HT1080 (cell line): ENCODE measurements around the gene CACNA1I. TPM values are rescaled to one million over a fixed set of nuclear protein-coding genes. Genes with fewer than 3 reads are reported as not detected.

Experiments
- DNase-seq: peaks from one replicate; pipeline ENCODE4 v3.0.0-alpha.2; 2015; ENCODE audit warnings: low read depth
- total RNA-seq: library from RNA; depleted of rRNA; stranded (reverse); fragments of >200 nt; shearing (Covaris generic); gene quantifications from 2 replicates; pipeline ENCODE4 v1.2.3, GENCODE V29; 2014

CACNA1I gene
- total RNA-seq, 1 experiment from 2014 or later: not detected

DNA sequence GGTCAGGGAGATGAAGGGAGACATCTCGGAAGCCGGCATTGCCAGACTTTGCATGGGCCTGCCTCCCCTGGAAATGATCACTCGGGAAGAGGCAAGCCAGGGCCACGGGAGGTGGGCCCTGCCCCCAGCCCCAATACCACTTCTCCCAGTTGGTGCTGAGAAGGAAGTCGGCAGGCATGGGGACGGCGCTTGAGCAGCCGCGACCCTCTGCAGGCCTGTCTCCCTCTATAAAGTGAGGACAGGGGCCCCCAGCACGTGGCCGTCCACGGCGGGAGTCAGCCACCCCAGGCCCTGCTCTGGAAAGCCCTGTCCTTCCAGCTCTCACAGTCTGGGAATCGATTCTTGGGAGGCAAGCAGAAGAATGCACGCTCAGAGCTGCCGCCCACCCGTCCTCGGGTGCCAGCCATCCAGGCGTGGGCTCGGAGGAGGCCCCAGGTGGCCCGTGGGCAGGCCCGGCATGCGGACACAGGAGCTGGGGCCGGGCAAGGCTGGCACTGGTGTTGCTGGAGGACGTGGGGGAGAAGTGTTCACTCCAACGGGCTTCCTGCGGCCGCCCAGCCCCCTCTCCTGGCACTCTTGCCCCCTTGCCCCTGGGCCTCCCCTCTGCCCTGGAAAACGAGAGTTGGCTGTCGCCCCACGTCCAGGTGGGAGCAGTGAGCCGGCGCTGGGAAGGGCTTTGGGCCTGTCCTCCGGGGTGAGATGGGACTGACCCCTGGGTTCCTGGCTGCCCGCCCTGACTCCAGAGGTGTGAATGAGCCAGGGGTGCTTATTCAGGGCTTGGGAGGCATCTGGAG, 77.5 kb downstream of the CACNA1I start:
- DNase-seq: no peak

DNA sequence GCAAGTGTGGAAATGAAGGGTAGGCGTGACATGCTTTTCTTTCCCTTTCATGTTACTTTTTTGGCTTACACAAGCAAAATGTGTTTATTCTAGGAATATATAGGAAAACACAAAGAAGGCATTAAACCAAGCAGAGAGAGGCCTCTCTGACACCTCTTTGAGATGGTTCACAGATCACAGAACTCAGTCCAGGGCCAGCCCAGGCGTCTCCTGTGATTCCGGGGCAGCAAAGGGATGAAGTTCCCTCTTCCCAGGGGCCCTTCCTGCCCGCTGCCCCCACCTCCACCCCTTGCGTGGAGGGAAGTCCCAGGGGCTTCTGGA, 78.0 kb downstream of the CACNA1I start:
- DNase-seq: no peak

DNA sequence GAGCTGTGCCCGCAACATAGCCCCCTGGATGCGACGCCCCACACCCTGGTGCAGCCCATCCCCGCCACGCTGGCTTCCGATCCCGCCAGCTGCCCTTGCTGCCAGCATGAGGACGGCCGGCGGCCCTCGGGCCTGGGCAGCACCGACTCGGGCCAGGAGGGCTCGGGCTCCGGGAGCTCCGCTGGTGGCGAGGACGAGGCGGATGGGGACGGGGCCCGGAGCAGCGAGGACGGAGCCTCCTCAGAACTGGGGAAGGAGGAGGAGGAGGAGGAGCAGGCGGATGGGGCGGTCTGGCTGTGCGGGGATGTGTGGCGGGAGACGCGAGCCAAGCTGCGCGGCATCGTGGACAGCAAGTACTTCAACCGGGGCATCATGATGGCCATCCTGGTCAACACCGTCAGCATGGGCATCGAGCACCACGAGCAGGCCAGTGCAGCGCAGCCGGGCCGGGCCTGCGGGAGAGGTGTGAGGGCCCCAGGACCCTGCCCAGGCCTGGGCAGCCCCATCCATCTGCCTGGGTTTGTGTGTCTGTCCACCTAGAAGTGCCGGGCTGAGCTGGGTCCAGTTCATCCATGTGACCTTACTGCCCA, 79.0 kb downstream of the CACNA1I start:
- DNase-seq: no peak

DNA sequence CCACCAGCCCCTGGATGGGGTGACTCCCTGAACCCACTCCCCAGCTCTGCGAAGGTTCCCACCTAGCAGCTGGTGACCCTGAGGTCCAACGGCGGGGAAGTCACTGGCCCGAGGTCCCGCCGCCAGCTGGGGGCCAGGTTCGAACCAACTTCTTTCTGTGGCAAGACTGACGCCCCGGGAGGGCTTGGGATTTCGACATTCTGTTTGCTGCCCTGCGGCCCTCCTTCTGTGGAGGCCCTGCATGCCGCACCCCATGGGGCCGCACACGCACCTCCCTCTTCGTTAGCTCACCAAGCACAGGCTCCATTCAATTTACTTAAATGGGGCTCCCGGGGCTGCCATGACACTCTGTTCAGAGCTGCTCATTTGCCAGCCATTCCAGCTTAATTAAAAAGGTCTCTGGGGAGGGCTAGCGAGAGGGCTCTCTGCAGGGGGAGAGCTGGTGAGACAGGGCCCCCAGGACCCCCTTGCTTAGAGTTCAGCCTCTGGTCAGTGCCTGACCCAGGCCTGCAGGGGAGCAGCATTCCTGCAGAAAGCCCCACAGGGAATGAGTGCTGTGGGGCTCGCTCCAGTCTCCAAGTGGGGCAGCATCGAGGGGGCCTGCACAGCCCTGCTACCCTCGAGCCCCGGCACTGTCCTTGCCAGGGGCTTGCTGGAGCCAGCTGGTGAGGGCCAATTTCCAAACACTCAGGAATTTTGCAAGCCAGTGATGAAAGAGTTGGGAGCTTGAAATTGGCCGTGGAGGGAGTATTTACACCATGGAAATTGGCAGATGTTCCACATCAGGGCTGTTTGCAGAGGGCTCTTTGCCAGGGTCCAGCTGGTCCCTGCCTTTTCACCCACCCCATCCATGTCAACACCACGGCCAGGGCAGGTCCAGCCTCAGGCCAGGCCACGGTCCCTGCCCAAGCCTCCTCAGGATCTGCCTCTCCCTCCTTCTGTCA, 80.8 kb downstream of the CACNA1I start:
- no peak for DNase-seq

DNA sequence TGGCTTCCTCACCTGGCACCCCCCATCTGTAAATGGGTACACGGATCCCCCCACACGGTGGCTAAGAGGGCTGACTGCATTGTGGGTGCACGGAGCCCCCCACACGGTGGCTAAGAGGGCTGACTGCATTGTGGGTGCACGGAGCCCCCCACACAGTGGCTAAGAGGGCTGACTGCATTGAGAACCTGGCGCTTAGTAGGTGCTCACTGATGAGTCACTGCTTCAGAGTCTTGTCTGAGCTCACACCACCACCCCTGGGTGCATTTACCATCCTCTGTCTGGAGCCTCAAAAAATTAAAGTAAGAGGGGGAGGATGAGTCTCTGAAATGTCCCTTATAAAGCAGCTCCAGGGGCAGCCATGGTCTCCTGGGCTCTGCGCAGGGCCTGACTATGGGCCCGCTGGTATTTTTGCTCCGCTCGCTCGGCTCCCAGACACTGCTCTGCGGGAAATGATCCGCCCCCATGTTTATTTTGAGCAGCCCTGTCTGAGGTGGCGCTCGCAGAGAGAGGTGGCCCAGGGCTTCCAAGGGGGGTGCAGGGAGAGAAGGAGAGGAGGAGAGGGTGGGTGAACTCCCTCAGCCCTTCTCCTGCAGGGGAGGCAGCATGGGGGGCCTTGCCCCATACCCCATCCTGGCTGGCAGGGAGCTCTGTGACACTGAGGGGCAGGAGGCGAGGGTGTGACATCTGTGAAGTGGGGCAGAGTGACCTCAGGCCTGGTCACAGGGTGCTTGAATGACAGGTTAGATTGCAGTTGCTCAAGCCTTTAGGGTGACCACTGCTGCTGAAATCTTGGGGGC, 82.6 kb downstream of the CACNA1I start:
- DNase-seq: no peak

DNA sequence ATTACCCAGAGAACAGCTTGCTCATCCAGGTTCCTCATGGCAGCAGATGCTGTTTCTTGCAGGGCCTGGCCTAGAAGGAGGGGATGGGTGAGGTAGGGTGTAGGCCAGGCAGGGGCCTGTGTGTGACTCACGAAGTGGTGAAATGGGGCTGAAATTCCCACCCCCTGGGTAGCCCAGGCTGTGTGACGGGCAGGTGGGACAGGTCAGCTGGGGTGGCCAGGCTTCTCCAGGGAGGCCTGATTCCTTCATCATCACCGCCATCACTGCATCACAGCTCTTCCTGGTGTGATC, 83.2 kb downstream of the CACNA1I start:
- DNase-seq: no peak

DNA sequence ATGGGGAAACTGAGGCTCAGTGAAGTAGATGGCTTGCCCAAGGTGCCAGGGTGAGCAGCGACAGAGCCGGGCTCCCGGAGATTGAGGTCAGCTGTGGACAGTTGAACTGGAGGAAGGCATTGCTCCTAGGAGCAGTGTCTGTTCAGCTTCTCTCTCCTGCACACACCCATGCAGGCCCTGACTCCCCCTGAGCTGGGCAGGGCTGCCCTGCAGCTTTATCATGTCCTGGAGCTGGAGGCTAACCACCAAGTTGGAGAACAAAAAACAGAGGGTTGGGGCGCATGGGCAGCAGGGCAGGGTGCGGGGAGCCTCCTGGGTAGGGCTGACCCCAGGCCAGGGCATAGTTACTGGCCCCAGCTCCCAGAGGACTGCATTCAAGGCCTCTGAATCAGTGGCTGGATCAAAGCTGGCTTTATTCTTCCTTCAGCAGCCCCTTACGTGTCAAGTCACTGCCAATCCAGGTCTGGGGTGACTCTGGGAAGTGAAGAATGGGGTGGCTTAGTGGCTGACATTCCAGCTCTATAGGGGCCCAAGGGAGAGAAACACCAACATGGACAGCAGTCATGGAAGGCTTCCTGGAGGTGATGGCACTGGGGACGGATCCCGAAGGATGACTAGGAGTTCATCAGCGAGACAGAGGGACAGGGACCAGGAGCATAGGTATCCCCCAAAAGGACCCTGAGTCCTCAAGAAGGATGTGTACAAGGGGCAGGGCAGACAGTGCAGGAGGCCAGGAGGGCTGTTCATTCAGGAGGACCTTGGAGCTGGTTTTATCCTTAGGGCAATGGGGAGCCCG, 83.8 kb downstream of the CACNA1I start:
- DNase-seq: no peak

DNA sequence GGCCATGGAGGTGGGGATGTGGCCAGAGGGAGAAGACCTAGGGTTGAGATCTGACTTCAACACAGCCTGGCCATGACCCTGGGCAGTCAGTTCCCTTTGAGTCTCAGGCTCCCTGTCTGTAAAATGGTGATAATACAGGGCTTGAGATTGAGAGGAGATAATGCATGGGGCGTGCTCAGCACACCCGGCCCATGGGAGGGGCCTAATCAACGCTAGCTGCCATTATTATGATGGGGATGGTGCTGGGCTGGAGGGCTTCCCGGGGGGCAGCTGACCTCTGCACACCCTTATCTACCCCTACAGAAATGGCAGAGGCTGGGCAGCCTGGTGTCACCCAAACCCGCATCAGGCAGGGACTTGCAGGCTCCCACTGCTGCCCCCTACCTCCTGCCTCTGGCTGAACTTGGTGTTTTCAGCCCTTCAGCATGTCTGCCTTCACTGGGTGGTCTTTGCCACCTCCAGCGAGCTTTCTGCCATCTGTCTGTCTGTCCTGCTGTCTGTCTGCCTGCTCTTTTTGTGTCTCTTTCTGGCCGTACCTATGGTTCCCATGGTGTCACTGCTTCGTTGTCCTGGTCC, 84.5 kb downstream of the CACNA1I start:
- DNase-seq: no peak

DNA sequence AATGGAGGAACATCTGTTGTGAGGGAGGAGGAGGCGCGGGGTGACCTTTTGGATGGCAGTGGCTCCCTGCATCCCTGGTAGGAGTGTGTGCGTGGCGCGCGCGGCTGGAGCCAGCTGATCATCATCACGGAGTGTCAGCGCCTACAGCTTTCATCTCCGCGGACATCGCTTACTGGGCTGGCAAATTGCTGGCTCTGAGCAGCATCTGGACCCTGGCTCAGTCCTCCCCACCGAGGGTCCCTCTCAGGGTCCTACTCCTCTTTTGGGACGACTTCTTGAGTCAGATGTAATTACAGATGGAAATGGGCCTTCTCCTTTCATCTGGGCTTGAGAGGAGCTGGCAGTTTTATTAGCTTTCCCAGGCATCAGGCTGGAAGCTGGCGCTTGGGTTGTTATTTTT, 85.3 kb downstream of the CACNA1I start:
- no peak for DNase-seq

DNA sequence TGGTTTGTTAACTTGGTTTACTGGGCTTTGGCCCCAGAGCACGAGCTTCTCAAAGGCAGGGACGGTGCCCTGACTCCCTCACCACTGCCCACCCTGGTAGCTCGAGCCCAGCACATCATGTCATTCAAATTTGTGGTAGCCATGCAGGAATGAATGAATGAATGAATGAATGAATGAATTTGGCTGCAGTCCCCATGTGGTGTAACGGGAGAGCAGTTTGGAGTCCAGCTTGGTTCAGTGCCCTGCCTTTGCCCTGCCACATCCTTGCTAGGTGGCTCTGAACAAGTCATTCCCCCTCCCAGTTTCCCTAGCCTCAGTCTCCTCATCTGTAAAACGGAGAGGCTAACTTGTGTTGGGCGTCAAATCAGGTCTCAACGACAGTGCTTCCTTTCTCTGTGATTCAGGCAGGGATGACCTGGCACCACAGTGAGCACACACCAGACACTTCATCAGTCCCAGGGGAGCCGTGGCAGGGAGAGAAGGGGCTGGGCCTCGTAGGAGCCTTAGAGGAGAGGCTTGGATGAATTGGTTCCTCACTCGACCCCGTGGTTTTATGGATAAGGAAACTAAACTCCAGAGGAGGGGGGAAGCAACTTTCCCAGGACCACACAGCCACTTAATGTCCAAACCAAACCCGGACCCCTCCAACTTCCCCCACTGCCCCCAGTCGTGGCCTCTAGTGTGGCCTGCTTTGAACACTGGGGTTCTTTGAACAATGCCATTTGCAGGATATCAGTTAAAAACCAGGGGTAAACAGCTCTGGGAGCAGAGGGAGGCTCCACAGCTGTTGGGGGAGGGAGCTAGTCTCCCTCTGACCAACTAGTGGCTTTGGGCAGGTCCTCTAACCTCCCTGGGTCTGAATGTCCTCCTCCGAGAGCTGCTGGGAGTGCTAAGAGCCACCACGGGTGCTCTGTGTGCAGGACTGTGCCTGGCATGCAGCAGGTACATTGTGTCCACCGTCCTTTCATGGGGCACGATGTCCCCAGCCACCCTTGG, 86.2 kb downstream of the CACNA1I start:
- no peak for DNase-seq

DNA sequence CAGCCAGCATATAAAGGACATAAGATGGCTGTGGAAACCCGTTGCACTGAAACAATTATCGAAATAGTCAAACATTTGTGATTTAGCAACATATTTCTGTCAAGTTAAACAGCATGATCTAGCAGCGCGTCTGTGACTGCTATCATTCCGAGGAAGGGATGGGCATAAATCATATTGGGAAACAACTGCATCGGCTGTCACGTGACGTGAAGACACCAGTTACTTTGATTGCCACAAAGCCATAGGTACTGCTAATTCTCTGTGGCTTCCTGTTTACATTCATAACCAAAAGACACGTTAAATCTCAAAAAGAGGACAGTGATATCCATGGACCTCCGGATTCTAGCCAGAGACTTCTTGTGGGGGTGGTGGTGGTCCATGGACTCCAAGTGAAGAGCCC, 87.8 kb downstream of the CACNA1I start:
- DNase-seq: no peak

DNA sequence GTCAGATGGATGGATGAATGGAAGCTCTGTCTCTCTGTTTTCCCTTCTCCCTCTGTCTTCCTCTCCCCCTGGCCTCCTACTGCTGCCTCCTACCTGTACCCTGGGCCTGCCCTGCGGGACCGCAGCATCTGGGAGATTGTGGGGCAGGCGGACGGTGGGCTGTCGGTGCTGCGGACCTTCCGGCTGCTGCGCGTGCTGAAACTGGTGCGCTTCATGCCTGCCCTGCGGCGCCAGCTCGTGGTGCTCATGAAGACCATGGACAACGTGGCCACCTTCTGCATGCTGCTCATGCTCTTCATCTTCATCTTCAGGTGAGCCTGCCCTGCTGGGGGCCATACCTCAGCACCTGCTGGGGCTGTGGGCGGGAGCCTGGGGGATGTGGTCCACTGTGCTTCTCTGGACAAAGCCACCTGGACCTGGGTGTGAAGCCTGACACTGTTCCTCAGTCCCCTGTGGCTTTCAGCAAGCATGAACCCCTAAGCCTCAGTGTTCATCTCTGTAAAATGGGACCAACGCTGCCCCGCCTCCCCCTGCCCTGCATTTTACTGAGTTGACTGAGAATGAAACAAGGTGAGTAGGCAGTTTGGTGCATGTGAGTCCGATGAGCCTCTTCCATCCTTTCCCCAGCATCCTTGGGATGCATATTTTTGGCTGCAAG, 88.4 kb downstream of the CACNA1I start:
- no peak for DNase-seq

DNA sequence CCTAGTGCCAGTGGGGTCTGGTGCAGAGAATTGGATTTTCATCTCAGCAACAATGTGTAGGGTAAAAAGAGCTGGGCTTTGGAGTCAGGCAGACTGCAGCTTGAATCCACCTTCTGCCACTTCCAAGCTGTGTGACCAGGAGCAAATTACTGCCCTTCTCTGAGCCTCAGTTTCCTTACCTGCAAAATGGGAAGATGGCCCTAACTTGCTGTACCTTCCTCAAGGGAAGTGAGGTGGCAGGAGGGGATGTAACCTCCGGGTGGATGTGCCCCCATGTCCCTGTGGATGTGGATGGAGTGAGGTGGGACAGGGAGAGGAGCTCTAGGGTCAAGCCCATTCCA, 90.9 kb downstream of the CACNA1I start:
- DNase-seq: no peak

DNA sequence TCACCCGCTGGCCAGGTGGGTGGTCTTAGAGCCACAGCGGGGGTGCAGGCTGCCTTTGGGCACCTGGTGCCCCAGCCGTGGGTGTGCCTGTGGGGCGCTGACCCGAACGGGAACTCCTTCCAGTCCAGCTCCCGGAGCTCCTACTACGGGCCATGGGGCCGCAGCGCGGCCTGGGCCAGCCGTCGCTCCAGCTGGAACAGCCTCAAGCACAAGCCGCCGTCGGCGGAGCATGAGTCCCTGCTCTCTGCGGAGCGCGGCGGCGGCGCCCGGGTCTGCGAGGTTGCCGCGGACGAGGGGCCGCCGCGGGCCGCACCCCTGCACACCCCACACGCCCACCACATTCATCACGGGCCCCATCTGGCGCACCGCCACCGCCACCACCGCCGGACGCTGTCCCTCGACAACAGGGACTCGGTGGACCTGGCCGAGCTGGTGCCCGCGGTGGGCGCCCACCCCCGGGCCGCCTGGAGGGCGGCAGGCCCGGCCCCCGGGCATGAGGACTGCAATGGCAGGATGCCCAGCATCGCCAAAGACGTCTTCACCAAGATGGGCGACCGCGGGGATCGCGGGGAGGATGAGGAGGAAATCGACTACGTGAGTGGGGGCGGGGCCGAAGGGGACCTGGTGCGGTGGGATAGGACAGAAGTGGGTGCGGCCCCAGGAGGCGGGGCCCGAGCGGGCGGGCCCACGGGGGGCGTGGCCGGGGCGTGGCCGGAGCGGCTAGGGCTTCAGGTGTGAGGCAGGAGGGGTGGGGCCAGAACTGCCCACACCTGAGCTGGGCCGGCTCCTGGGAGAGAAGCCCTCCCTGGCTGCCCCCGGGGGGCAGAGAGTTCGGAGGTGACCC, 91.5 kb downstream of the CACNA1I start:
- DNase-seq: no peak

DNA sequence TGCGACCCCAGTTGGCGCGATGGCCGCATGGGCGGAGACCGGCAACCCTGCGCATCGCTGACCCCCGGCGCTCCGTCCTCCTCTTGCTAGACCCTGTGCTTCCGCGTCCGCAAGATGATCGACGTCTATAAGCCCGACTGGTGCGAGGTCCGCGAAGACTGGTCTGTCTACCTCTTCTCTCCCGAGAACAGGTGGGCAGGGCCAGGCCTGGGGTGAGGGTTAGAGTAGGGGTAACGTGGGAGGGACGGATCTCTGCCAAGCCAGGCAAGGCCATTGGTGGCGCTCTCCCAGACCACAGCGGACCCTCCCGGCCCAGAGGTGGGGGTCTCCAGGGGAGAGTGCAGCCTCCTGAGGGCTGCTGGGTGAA, 92.1 kb downstream of the CACNA1I start:
- DNase-seq: no peak

DNA sequence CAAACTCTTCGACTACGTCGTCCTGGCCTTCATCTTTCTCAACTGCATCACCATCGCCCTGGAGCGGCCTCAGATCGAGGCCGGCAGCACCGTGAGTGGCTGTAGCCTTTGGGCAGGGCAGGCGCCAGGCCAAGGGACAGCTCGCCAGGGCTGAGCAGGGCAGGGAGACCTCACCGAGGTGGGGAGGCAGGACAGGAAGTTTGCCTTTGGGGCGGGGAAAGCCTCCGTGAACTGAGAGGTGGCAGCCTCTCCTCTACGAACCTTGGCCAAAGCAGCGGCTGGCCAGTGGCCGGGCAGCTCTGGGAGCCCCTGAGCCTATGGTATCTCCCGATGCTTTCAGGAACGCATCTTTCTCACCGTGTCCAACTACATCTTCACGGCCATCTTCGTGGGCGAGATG, 93.2 kb downstream of the CACNA1I start:
- DNase-seq: no peak

DNA sequence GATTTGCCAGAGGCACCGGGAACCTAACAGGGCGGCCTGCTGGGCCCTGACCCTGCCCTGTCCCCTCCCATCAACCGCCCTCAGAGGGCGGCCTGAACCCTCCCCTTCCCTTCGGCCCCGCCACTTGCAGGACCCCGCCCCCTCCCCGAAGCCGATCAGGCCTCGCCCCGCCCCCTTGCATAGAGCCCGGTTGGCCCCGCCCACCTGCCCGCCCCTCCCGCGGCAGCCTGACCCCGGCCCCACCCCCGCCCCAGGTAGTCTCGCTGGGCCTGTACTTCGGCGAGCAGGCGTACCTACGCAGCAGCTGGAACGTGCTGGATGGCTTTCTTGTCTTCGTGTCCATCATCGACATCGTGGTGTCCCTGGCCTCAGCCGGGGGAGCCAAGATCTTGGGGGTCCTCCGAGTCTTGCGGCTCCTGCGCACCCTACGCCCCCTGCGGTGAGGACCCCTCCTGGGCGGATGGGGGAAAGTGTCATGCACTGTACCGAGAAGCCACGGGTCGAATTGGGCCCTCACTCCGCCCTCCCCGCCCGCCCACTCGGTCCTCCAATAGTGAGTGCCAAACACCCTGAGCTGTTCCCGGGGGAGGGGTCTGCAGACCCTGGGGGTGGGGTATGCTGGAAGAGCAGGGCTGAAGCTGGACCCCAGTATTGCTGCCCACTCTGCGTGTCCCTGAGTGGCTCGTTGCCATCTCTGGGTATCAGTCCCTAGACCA, 94.1 kb downstream of the CACNA1I start:
- DNase-seq: no peak
